ENCODE results near the gene AFF2.
"Not testable (repeated sequence)": the region's sequence is repeated elsewhere in the genome, so short reads cannot be mapped to it uniquely, and the experiment has no call there.

The AFF2 gene

GRCh38 chrX:148871422-148872160, 371.2 kb downstream of the AFF2 start:
- DNase-seq, result no peak

GRCh38 chrX:148872161-148872535, 371.7 kb downstream of the AFF2 start:
- DNase-seq, result no peak

GRCh38 chrX:148872881-148873280, 372.5 kb downstream of the AFF2 start:
- DNase-seq, result no peak

GRCh38 chrX:148874636-148875246, 374.3 kb downstream of the AFF2 start:
- no peak for DNase-seq

- DNase-seq, result no peak
Observed at GRCh38 chrX:148878371-148878770, 378.0 kb downstream of the AFF2 start.

- no peak for DNase-seq
Observed at GRCh38 chrX:148885203-148885602, 384.8 kb downstream of the AFF2 start.

- no peak for DNase-seq
Observed at GRCh38 chrX:148893395-148893794, 393.0 kb downstream of the AFF2 start.

GRCh38 chrX:148902581-148902980, 402.2 kb downstream of the AFF2 start:
- no peak for DNase-seq

- no peak for DNase-seq
Observed at GRCh38 chrX:148903176-148903575, 402.8 kb downstream of the AFF2 start.

- no peak for DNase-seq
Observed at GRCh38 chrX:148904421-148905111, 404.1 kb downstream of the AFF2 start.

- DNase-seq, result no peak
Observed at GRCh38 chrX:148905400-148905799, 405.0 kb downstream of the AFF2 start.

GRCh38 chrX:148906628-148907027, 406.2 kb downstream of the AFF2 start:
- DNase-seq, result not testable (repeated sequence)

- DNase-seq, result no peak
Observed at GRCh38 chrX:148909758-148910157, 409.3 kb downstream of the AFF2 start.

GRCh38 chrX:148913971-148914370, 413.6 kb downstream of the AFF2 start:
- DNase-seq, result no peak

GRCh38 chrX:148914783-148915182, 414.4 kb downstream of the AFF2 start:
- DNase-seq, result no peak

GRCh38 chrX:148915474-148915873, 415.1 kb downstream of the AFF2 start:
- no peak for DNase-seq

- DNase-seq, result no peak
Observed at GRCh38 chrX:148917441-148917840, 417.0 kb downstream of the AFF2 start.

- DNase-seq, result no peak
Observed at GRCh38 chrX:148923631-148924030, 423.2 kb downstream of the AFF2 start.

GRCh38 chrX:148926371-148926770, 426.0 kb downstream of the AFF2 start:
- DNase-seq, result no peak

- no peak for DNase-seq
Observed at GRCh38 chrX:148928811-148929210, 428.4 kb downstream of the AFF2 start.

GRCh38 chrX:148929686-148930085, 429.3 kb downstream of the AFF2 start:
- DNase-seq, result no peak

GRCh38 chrX:148930206-148930729, 429.9 kb downstream of the AFF2 start:
- no peak for DNase-seq

GRCh38 chrX:148933881-148934280, 433.5 kb downstream of the AFF2 start:
- DNase-seq, result no peak

GRCh38 chrX:148938348-148938747, 437.9 kb downstream of the AFF2 start:
- DNase-seq, result no peak
